Activated naive CD8-positive, alpha-beta T cell treated with anti-CD3 and anti-CD28 coated beads, Interleukin-2, amount 10 ng/mL, durations not matched to agents 7 days and 5 days (primary cell): ENCODE results near the gene CCDC28A. TPM values are rescaled to one million over a fixed set of nuclear protein-coding genes. Genes with fewer than 3 reads are reported as not detected.

Source experiments
- ATAC-seq: fragments of 150-1000 bp; cut with Tn5 transposase; one replicate; pipeline ENCODE4 v1.10.0; 2021; ENCODE audit warnings: low read depth, moderate library complexity
- POLR2A ChIA-PET: fragments of 350-600 bp; sonication (Branson Sonifier 250); formaldehyde crosslinking; loops from one replicate; lab custom pipeline; 2021; ENCODE audit warnings: antibody characterized with exemption; lab: Charles Lee
- DNase-seq: peaks from one replicate; pipeline ENCODE4 v3.0.0; 2021
- H3K27ac Mint-ChIP-seq: one replicate; pipeline ENCODE4 v1.8.0; 2022; ENCODE audit warnings: mild to moderate bottlenecking, mixed read lengths
- H3K27me3 Mint-ChIP-seq: one replicate; pipeline ENCODE4 v1.8.0; 2022; ENCODE audit warnings: mild to moderate bottlenecking, moderate library complexity, mixed read lengths
- H3K36me3 Mint-ChIP-seq: one replicate; pipeline ENCODE4 v1.8.0; 2021; ENCODE audit warnings: mild to moderate bottlenecking, mixed read lengths
- H3K4me1 Mint-ChIP-seq: one replicate; pipeline ENCODE4 v1.8.0; 2021; ENCODE audit warnings: mixed read lengths
- H3K4me3 Mint-ChIP-seq: one replicate; pipeline ENCODE4 v1.8.0; 2022; ENCODE audit warnings: mild to moderate bottlenecking, moderate library complexity, mixed read lengths
- H3K9me3 Mint-ChIP-seq: one replicate; pipeline ENCODE4 v1.8.0; 2021; ENCODE audit warnings: mixed read lengths
- total RNA-seq, 2 experiments: library from RNA; stranded (reverse); gene quantifications; one replicate each; pipeline ENCODE4 v1.2.3, GENCODE V29; 2021

CCDC28A gene
- total RNA-seq, 2 experiments from 2014 or later, result 26.5 to 26.9 TPM

DNA sequence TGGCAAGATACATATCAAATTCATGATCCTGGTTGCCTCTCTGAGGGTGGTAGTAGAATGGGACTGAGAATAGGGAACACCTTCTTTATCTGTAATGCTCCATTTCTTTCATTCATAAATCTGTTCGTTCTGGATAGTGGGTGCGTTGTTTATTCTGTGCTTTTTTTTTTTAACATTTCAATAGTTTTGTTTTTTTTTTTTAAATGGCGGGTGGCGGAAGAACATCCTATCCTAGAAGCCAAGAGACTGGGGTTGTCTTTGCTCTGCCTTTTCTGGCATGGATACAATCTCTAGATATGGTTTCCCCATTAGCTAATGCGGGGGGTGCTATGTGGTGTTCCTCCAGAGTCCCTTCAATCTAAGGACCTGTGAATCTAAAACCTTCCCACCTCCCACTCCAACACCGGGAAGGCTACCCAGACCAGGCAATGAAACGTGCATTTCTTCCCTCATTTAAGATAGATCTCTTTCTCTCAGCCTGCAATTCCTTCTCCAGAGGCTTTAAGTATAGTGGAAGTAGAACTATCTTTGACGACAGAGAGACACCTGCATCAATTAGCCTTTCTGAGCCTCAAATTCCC lies 883 bp upstream of the CCDC28A start:
- H3K4me1 Mint-ChIP-seq, result peaks cover 15% of the 10 kb centered on the region
- no peaks in the 10 kb centered on the region for H3K9me3 Mint-ChIP-seq
- no peak for ATAC-seq
- H3K36me3 Mint-ChIP-seq, result peaks cover 2% of the 10 kb centered on the region
- no peaks in the 10 kb centered on the region for H3K27me3 Mint-ChIP-seq
- H3K4me3 Mint-ChIP-seq, result peak overlapping the region; percentile 98
- H3K27ac Mint-ChIP-seq, result peak overlapping the region; percentile 100
- DNase-seq, result no peak
- POLR2A ChIA-PET, result interaction anchor here (1.8 to 1.9 kb wide), 2 partner anchors 9 to 601 kb away, joined by 5 to 8 read pairs; partner anchors contain the start of gene CITED2

DNA sequence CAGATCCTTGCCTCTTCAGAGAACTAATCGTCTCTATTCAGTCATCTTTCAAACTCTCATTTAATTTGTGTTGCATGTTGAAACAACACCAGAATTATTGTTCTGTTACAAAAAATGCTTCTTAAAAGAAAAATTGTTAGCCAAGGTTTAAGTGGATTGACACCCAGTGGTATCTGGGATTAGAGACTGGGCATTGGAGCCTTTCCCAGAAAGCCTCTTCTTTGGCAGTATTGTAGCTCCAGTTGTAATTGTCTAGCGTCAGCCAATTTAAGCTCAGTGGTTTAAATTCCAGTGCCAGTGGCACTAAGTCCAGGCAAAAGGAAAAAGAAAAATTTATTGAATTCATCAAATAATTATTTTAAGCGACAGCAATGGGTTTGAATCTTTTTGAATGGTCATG lies 801 bp downstream of the CCDC28A start:
- no peaks in the 10 kb centered on the region for H3K27me3 Mint-ChIP-seq
- H3K9me3 Mint-ChIP-seq, result no peaks in the 10 kb centered on the region
- POLR2A ChIA-PET, result no interaction called here
- peak overlapping the region; percentile 100 for H3K27ac Mint-ChIP-seq
- H3K36me3 Mint-ChIP-seq, result peaks cover 2% of the 10 kb centered on the region
- ATAC-seq, result no peak
- peak overlapping the region; percentile 98 for H3K4me3 Mint-ChIP-seq
- DNase-seq, result no peak
- H3K4me1 Mint-ChIP-seq, result peaks cover 12% of the 10 kb centered on the region

DNA sequence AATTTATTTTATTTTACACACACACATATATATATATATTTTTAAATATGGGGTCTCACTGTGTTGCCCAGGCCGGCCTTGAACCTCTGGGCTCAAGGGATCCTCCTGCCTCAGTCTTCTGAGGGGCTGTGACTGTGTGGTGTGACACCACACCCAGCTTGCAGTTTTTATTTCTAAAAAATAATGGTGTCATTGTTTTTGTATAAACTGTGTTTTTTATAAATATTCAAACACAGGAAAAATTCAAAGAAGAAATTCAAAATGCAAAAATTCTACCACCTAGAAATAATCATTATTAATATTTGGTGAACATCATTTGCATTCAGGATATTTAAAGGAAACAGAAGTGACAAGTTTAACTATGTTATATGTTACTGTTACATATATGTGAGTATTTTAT lies 3.1 kb downstream of the CCDC28A start:
- Mint-ChIP-seq H3K36me3 (peaks cover 3% of the 10 kb centered on the region), H3K27me3 (no peaks in the 10 kb centered on the region)
- no peak for DNase-seq

GRCh38 chr6:138778331-138778730 lies 4.8 kb downstream of the CCDC28A start:
- DNase-seq, result no peak
- POLR2A ChIA-PET, result no interaction called here
- Mint-ChIP-seq H3K9me3 (no peaks in the 10 kb centered on the region), H3K36me3 (peaks cover 6% of the 10 kb centered on the region), H3K27me3 (no peaks in the 10 kb centered on the region), H3K4me3 (no peak overlapping the region), H3K27ac (no peak overlapping the region), H3K4me1 (peaks cover 7% of the 10 kb centered on the region)
- no peak for ATAC-seq

More for the DNA sequence above, 3.1 kb downstream of the CCDC28A start:
- H3K9me3 Mint-ChIP-seq, result no peaks in the 10 kb centered on the region
- ATAC-seq, result no peak
- peaks cover 12% of the 10 kb centered on the region for H3K4me1 Mint-ChIP-seq
- POLR2A ChIA-PET, result no interaction called here
- H3K4me3 Mint-ChIP-seq, result no peak overlapping the region
- H3K27ac Mint-ChIP-seq, result no peak overlapping the region

DNA sequence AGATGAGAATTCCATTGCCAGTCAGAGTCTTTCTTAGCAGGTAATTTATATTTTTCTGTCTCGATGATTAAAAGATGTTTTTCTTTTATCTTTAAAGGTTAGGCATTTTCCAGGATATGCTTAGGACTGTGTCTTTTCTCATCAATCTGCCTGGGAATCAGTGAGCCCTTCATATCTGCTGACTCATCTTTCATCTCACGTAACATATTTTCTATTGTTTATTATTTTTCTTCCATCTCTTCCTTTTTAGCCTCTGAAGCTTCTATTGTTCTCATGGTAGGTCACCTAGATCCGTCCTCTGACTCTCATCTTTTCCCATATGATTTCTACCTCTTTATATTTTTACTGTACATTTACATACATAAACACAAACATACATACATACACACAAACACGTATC lies 8.7 kb downstream of the CCDC28A start:
- no peaks in the 10 kb centered on the region for H3K27me3 Mint-ChIP-seq
- H3K36me3 Mint-ChIP-seq, result peaks cover 6% of the 10 kb centered on the region

DNA sequence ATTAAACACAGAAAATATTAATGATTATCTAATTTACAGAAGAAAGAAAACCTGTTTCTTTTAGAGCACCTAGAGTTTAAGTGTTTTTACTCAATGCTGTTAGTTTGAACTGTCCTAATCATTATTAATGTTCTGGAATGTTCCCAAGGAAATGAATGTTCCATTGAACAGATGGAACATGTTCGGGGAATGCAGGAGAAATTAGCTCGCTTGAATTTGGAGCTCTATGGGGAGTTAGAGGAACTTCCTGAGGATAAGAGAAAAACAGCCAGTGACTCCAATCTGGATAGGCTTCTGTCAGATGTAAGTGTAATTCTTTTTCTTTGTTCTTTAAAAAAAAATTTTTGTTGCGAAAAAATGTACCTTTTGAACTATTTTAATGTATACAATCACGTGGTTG lies 11.5 kb downstream of the CCDC28A start:
- no peak overlapping the region for H3K27ac Mint-ChIP-seq
- no peak overlapping the region for H3K4me3 Mint-ChIP-seq
- peaks cover 8% of the 10 kb centered on the region for H3K4me1 Mint-ChIP-seq
- no peaks in the 10 kb centered on the region for H3K9me3 Mint-ChIP-seq
- no peak for DNase-seq
- no peaks in the 10 kb centered on the region for H3K27me3 Mint-ChIP-seq
- H3K36me3 Mint-ChIP-seq, result peaks cover 8% of the 10 kb centered on the region
- no peak for ATAC-seq
- POLR2A ChIA-PET, result no interaction called here

More for the DNA sequence above, 8.7 kb downstream of the CCDC28A start:
- H3K4me3 Mint-ChIP-seq, result no peak overlapping the region
- DNase-seq (no peak), ATAC-seq (no peak)
- no peak overlapping the region for H3K27ac Mint-ChIP-seq
- peaks cover 8% of the 10 kb centered on the region for H3K4me1 Mint-ChIP-seq
- H3K9me3 Mint-ChIP-seq, result no peaks in the 10 kb centered on the region
- POLR2A ChIA-PET, result no interaction called here

GRCh38 chr6:138785980-138786379 lies 12.4 kb downstream of the CCDC28A start:
- DNase-seq, result no peak
- Mint-ChIP-seq H3K36me3 (peaks cover 6% of the 10 kb centered on the region), H3K4me3 (no peak overlapping the region), H3K27ac (no peak overlapping the region), H3K4me1 (peaks cover 8% of the 10 kb centered on the region), H3K27me3 (no peaks in the 10 kb centered on the region), H3K9me3 (no peaks in the 10 kb centered on the region)
- POLR2A ChIA-PET, result no interaction called here
- no peak for ATAC-seq

- H3K36me3 Mint-ChIP-seq, result peaks cover 9% of the 10 kb centered on the region
- no peaks in the 10 kb centered on the region for H3K27me3 Mint-ChIP-seq
- DNase-seq, result no peak
- ATAC-seq, result no peak
- POLR2A ChIA-PET, result no interaction called here
- H3K27ac Mint-ChIP-seq, result no peak overlapping the region
- H3K4me1 Mint-ChIP-seq, result peaks cover 8% of the 10 kb centered on the region
- H3K4me3 Mint-ChIP-seq, result no peak overlapping the region
- no peaks in the 10 kb centered on the region for H3K9me3 Mint-ChIP-seq
Measured at GRCh38 chr6:138787138-138787537, 13.6 kb downstream of the CCDC28A start.

- DNase-seq (peak; percentile 35), ATAC-seq (peak; percentile 58)
- Mint-ChIP-seq H3K4me1 (no peaks in the 10 kb centered on the region), H3K4me3 (no peak within 1 kb of the TSS), H3K27me3 (peaks cover 29% of the 10 kb centered on the region), H3K27ac (no peak within 1 kb of the TSS), H3K9me3 (no peaks in the 10 kb centered on the region), H3K36me3 (peaks cover 5% of the 10 kb centered on the region)
- POLR2A ChIA-PET, result no interaction called here
Measured at GRCh38 chr6:138795809-138796603, 22.4 kb downstream of the CCDC28A start, which contains the start of gene ECT2L. Gene ECT2L (plus strand): TSS chr6:138796087. CDS start chr6:138813275, 17,188 bp downstream.

DNA sequence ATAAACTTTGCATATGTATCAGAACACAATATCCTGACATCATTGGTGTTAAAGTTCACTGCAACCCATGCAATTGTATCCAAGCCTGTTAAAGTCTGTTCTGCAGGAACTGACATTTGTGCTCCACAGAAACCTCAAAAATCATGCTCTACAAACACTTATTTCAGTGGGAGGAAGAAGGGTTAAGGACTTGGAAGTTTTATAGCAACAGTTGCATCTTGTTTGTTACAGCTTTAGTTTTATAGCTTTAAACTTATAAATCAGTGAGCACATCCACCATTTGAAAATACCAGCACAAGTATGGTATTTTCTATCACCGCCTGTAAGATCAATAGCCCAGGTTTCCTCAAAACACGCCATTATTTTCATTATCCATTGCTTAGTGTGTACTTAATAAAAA lies 23.2 kb downstream of the CCDC28A start:
- no peak overlapping the region for H3K27ac Mint-ChIP-seq
- no peaks in the 10 kb centered on the region for H3K4me1 Mint-ChIP-seq
- H3K4me3 Mint-ChIP-seq, result no peak overlapping the region
- H3K9me3 Mint-ChIP-seq, result no peaks in the 10 kb centered on the region
- ATAC-seq (no peak), DNase-seq (no peak)
- POLR2A ChIA-PET, result no interaction called here
- H3K36me3 Mint-ChIP-seq, result peaks cover under 1% of the 10 kb centered on the region
- peaks cover 29% of the 10 kb centered on the region for H3K27me3 Mint-ChIP-seq

DNA sequence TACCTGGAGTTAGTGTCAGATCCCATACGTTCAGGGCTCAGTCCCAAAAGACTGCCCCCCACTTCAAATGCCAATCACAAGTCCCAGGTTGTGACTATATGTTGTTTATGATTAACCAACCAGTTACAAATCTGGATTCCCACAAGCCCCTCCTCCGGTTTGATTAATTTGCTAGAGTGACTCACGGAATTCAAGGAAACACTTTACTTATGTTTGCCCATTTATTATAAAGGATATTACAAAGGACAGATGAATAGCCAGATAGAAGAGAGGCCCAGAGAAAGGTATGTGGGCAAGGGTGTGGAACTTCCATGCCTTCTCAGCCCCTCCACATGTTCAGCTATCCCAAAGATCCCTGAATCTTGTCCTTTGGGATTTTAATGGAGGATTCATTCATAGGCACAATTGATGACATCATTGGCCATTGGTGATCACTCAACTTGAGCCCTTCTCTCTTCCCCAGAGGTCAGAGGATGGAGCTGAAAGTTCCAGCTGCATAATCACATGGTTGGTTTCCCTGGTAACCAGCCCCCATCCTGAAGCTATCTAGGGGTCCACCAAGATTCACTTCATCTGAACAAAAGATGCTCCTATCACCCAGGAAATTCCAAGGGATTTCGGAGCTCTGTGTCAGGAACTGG lies 24.4 kb downstream of the CCDC28A start:
- Mint-ChIP-seq H3K4me3 (no peak overlapping the region), H3K36me3 (no peaks in the 10 kb centered on the region), H3K27me3 (peaks cover 29% of the 10 kb centered on the region), H3K27ac (no peak overlapping the region), H3K9me3 (no peaks in the 10 kb centered on the region), H3K4me1 (no peaks in the 10 kb centered on the region)
- DNase-seq (no peak), ATAC-seq (no peak)
- POLR2A ChIA-PET, result no interaction called here

- Mint-ChIP-seq H3K9me3 (no peaks in the 10 kb centered on the region), H3K4me1 (no peaks in the 10 kb centered on the region), H3K4me3 (no peak overlapping the region), H3K27ac (no peak overlapping the region), H3K27me3 (peaks cover 24% of the 10 kb centered on the region), H3K36me3 (no peaks in the 10 kb centered on the region)
- POLR2A ChIA-PET, result no interaction called here
- no peak for ATAC-seq
- no peak for DNase-seq
Measured at GRCh38 chr6:138800377-138801150, 27.0 kb downstream of the CCDC28A start.

- DNase-seq, result no peak
- Mint-ChIP-seq H3K4me3 (no peak overlapping the region), H3K36me3 (no peaks in the 10 kb centered on the region), H3K9me3 (no peaks in the 10 kb centered on the region), H3K4me1 (no peaks in the 10 kb centered on the region), H3K27me3 (peaks cover 2% of the 10 kb centered on the region), H3K27ac (no peak overlapping the region)
- ATAC-seq, result no peak
- POLR2A ChIA-PET, result no interaction called here
Measured at GRCh38 chr6:138803331-138803730, 29.8 kb downstream of the CCDC28A start.
